GM10248 (cell line): ENCODE data around the gene LDLRAD3.

Source experiments
- CTCF ChIA-PET: fragments of 300-600 bp; sonication (Branson Sonifier 250); formaldehyde crosslinking; extraction: SDS; loops from one replicate; lab custom pipeline; 2021; ENCODE audit warnings: antibody characterized with exemption; lab: Yijun Ruan, JAX
- POLR2A ChIA-PET: fragments of 350-650 bp; sonication (Branson Sonifier 250); formaldehyde crosslinking; extraction: SDS; loops from one replicate; lab custom pipeline; 2020; ENCODE audit warnings: antibody characterized with exemption; lab: Yijun Ruan, JAX
- DNase-seq: peaks from one replicate; pipeline ENCODE4 v3.0.0; 2012; ENCODE audit errors: extremely low spot score
- CTCF ChIP-seq: IDR thresholded peaks from 2 replicates; pipeline ENCODE4 v1.5.1; 2012; ENCODE audit warnings: mild to moderate bottlenecking, low read depth; ENCODE audit errors: extremely low read depth, missing control alignments, control extremely low read depth

LDLRAD3 gene

GRCh38 chr11:36116161-36116560 lies 172.3 kb downstream of the LDLRAD3 start:
- POLR2A ChIA-PET = no interaction called here
- CTCF ChIA-PET = interaction anchor here (1.0 to 2.1 kb wide), 6 partner anchors 8 to 500 kb away, joined by 3 to 7 read pairs (median 3); no protein-coding TSS in a partner anchor
- DNase-seq = no peak
- no peak for TF ChIP-seq CTCF

DNA sequence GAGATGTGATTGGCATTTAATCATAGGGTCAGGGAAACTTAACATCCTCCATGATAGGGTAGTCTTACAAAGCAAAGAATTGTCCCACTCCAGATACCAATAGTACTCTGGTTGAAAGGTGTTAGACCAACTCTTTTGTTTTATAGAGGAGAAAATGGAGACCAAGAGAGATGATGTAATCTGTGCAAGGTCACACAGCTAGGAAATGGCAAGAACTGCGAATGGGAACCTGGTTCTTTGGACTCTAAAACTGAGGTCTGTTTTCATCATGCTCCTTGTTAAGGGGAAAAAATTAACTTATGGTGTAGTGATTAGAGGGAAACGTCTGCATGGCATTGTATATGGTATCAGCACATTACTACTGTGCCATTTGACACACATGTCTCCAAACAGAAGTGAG lies 174.2 kb downstream of the LDLRAD3 start:
- DNase-seq = no peak
- TF ChIP-seq CTCF = no peak
- ChIA-PET POLR2A (interaction anchor here (0.5 kb wide), 1 partner anchor 723 kb away, joined by 4 read pairs; no protein-coding TSS in a partner anchor), CTCF (interaction anchor here (1.0 to 1.6 kb wide), 2 partner anchors 14 to 296 kb away, joined by 3 to 4 read pairs; no protein-coding TSS in a partner anchor)

GRCh38 chr11:36119300-36119699 lies 175.4 kb downstream of the LDLRAD3 start:
- CTCF ChIA-PET = interaction anchor here (1.0 kb wide), 1 partner anchor 21 kb away, joined by 3 read pairs; no protein-coding TSS in a partner anchor
- DNase-seq = no peak
- POLR2A ChIA-PET = no interaction called here
- no peak for TF ChIP-seq CTCF

- no peak for TF ChIP-seq CTCF
- ChIA-PET POLR2A (no interaction called here), CTCF (interaction anchor here (1.3 to 1.7 kb wide), 2 partner anchors 10 to 19 kb away, joined by 3 to 6 read pairs; no protein-coding TSS in a partner anchor)
- no peak for DNase-seq
These were observed 177.2 kb downstream of the LDLRAD3 start for GRCh38 chr11:36121054-36121453.

- DNase-seq = no peak
- ChIA-PET CTCF (interaction anchor here (1.6 to 1.7 kb wide), 2 partner anchors 9 to 12 kb away, joined by 5 to 6 read pairs; no protein-coding TSS in a partner anchor), POLR2A (no interaction called here)
- no peak for TF ChIP-seq CTCF
These were observed 178.8 kb downstream of the LDLRAD3 start for GRCh38 chr11:36122671-36123070.

GRCh38 chr11:36123336-36124101 lies 179.7 kb downstream of the LDLRAD3 start:
- DNase-seq = no peak
- ChIA-PET CTCF (interaction anchor here (1.6 to 2.0 kb wide), 2 partner anchors 8 kb away, joined by 5 to 7 read pairs; no protein-coding TSS in a partner anchor), POLR2A (no interaction called here)
- TF ChIP-seq CTCF = no peak
